ENCODE data around the gene SPINK5.
"Not testable (repeated sequence)": the region's sequence is repeated elsewhere in the genome, so short reads cannot be mapped to it uniquely, and the experiment has no call there.

SPINK5 gene, protein sequence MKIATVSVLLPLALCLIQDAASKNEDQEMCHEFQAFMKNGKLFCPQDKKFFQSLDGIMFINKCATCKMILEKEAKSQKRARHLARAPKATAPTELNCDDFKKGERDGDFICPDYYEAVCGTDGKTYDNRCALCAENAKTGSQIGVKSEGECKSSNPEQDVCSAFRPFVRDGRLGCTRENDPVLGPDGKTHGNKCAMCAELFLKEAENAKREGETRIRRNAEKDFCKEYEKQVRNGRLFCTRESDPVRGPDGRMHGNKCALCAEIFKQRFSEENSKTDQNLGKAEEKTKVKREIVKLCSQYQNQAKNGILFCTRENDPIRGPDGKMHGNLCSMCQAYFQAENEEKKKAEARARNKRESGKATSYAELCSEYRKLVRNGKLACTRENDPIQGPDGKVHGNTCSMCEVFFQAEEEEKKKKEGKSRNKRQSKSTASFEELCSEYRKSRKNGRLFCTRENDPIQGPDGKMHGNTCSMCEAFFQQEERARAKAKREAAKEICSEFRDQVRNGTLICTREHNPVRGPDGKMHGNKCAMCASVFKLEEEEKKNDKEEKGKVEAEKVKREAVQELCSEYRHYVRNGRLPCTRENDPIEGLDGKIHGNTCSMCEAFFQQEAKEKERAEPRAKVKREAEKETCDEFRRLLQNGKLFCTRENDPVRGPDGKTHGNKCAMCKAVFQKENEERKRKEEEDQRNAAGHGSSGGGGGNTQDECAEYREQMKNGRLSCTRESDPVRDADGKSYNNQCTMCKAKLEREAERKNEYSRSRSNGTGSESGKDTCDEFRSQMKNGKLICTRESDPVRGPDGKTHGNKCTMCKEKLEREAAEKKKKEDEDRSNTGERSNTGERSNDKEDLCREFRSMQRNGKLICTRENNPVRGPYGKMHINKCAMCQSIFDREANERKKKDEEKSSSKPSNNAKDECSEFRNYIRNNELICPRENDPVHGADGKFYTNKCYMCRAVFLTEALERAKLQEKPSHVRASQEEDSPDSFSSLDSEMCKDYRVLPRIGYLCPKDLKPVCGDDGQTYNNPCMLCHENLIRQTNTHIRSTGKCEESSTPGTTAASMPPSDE

DNA sequence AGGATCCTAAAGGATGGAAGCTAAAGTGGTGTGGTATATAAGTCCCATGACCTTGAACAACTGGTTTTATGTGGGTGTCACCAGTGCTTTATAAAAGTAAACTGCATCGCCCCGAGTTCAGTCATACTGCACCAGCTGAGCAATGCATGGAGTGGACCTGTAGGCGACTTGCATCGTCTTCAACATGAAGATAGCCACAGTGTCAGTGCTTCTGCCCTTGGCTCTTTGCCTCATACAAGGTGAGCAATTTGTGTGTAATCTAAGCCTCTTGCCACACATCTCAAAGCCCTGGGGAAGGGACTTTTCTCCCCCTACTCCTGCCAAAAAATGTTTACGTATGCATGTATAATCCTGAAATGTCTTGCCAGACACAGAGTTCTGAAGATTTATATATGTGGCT lies at the start of gene SPINK5:
Gene SPINK5, plus strand, starts transcription at position 120 of the 400 bp plus-strand sequence. Its CDS starts 65 bp downstream, at position 185.
- no peak for DNase-seq

DNA sequence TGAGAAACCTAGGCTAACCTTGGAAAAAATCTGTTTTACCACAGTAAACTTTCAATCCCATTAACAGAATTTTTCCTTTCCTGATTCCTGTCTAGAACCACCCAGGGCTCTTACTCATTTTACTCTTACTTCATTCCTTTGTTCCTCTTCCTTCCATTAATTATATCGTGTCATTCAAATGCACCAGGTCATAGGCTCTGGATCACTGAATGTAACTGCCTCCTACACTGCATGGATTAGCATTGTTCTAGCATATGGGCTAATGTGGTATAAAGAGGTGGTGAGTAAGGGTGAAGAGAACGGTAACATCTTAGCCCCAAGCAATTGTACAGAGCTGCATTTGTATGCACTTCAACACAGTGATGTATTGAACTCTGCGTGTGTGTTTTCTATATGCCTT lies 49.5 kb upstream of the SPINK5 start:
- no peak for DNase-seq

DNA sequence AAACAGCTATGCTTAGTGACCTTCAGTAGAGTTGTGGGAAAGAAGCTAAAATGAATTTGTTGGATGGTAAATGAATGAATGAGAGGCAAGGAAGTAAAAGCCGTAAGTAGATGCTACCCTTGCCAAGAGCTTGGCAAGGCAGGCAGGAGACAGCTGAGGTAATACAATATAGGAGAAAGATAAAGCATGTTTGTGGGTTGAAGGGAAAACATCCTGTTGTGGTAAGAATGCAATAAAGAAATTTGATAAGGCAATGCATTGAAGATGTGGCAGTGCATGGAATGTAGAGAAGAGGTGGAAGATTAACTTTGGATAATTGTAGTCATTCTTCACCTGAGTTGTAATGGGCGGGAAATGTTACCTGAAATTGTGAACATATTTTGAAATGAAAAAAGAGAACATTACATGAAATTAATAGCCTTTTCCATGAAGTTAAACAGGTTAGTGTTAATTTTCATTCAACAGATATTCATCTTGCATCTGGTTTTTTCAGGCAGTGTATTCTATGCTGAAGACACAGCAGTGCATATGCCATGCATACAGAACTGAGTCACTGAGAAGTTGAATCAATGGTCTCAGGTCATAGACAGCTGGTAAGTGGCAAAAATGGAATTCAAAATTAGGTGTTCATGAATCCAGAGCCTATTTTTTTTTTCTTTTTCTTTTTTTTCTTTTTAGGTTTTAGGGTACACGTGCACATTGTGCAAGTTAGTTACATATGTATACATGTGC lies 43.4 kb upstream of the SPINK5 start:
- no peak for DNase-seq

DNA sequence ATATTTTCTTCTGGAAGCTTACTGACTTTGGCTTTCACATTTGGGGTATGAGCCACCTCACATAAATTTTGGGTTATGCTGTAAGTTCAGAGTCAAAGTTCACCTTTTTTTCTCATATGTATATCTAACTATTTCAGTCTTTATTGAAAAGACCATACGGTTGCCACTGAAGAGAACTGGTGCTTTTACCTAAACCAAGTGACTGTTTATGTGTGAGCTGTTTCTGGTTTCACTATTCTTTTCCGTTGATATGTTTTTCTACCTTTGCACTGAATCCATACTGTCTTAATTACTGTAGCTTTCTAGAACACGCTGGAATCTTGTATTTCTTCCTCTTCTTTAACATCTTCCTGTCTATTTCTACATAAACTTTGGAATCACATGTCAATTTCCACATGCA lies 36.3 kb upstream of the SPINK5 start:
- no peak for DNase-seq

DNA sequence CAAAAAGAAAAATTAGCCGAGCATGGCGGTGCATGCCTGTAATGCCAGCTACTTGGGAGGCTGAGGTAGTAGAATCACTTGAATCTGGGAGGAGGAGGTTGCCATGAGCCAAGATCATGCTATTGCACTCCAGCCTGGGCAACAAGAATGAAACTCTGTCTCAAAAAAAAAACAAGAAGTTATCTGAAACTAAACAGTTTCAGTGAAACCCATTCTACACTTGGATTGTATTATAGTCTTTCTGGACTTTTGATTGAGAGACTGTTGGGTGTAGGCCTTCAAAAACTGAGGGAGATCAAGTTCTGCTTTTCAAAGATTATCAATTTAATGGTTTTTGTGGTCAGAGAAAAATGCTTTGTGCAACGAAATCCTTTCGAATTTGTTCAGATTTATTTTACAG lies 34.6 kb upstream of the SPINK5 start:
- no peak for DNase-seq

DNA sequence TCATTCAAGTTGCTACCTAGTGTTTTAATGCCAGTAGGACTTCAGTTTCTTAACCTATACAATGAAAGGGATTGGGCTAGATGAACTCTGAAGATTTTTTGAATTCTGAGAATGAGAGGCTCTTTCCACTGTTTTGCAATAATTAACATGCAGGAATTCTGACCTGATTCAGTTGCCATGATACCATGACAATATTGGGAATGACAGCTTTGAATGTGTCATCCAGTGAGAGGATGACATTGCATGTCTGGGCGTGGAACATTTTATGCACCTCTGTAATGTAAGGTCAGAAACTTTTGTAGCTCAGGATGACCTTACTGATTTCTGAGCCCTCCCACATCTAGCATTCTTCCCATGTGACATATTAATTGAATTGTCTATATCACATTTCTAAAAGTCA lies 30.6 kb upstream of the SPINK5 start:
- DNase-seq = no peak

DNA sequence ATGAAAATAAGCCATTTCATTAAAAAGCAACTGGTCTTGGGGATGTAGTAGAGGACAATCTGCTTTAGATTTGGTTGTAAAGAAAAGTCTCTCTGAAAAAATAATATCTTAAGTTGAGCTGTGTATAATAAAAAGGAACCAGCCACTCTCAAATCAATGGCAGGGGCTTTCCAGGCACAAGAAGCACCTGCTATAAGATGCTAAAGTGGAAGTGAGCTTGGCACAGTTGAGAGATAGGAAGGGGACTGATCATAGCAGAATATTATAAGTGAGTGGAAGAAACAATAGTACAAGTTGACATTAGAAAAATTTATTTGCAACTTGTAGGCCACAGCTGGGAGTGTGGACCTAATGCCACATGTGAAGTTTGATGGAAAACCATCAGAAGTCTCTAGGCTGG lies 28.1 kb upstream of the SPINK5 start:
- DNase-seq = no peak

DNA sequence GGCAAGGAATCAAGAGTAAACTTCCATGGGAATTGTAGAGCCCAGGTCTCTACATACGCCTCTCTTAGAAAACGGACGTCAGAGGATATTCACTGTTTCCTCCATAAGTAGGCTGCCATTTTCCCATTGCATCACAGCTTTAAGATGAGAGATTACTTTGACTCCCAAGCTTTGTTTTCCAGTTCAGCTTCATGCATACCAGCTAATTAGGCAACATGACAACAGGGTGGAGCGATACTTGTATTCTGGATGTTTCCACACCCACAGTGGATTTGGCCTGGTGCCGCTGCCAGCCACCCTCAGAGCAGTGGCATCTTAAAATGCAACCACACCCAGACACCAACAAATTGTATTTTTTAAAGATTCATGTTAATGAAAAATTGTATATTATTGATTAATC lies 20.9 kb upstream of the SPINK5 start:
- no peak for DNase-seq

DNA sequence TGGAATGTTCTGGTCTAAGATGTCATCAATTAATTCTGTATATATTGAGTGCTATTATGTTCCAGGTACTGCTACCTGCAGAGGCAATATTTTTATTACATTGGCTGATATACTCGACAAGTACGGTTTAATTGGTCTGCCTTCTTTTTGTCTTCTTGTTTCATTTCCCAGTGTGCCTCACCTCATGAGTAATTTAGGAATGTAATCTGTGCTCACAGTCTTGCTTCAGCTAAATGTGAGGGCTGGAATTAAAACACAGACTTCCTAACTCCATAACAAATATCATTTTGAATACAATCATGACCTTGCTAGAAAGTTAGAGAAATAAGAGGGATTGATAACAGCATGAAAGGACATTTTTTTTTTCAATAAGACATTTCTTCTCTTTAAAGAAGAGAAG lies 20.1 kb upstream of the SPINK5 start:
- DNase-seq = no peak

DNA sequence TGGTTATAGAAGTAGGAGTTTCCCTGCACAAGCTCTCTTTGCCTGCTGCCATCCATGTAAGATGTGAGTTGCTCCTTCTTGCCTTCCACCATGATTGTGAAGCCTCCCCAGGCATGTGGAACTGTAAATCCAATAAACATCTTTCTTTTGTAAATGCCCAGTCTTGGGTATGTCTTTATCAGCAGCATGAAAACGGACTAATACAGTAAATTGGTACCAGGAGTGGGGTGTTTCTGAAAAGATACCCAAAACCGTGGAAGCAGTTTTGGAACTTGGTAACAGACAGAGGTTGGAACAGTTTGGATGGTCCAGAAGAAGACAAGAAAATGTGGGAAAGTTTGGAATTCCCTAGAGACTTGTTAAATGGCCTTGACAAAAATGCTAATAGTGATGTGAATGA lies 8.6 kb upstream of the SPINK5 start:
- DNase-seq = not testable (repeated sequence)

DNA sequence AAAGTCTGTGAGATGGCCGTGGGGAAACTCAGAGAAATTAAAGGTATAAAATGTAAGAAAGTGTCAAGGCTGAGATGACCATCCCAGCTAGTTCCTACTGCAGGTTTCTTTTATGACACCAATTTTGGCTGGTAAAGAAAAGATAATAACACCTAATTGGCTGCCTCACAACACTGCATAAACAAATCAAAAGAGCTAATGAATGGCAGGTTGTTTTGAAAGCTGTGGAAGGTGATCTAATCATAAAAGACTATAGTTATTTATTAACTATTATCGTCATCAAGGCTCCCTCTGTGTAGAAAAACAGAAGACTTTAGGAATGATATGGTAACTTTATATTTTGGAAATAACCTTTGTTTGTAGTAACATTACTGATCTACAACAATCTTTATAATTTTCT lies 3.5 kb upstream of the SPINK5 start:
- DNase-seq = no peak

DNA sequence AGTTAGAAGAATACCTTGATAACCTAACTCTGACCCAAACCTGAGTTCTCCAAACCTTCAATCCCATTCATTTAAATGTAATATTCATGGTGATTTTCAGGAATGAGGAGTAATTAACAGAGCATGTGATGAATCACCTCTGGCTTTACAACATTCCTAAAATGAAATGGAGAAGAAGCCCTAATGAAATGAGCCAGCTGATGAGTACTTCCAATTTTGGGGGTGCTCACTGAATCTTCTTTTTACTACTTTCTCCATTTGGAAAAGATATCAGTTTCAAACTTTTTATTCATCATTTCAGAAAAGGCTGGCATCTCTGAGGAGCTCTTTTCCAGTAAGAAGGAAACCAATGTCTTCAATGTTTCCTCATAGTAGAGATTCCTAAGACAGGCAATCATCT lies 2.9 kb upstream of the SPINK5 start:
- DNase-seq = no peak

DNA sequence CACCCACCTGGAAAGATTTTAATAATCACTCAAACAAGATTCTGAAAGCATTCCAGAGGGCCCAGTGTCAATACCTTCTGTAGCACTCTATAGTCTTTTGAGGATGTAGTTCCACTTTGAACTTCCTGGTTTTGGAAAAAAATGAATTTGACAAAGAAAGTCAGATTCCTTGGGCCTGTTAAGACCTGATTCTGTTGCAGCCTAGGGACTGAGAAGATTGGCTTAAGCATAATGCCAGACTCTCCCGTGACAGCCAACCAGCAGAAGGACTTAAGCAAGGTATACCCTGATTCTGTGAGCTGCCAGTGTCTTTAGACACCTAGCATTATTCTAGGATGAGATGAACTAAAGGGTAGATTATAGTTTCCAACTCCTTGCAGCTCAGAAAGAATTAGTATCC lies 6.8 kb downstream of the SPINK5 start:
- DNase-seq = no peak

DNA sequence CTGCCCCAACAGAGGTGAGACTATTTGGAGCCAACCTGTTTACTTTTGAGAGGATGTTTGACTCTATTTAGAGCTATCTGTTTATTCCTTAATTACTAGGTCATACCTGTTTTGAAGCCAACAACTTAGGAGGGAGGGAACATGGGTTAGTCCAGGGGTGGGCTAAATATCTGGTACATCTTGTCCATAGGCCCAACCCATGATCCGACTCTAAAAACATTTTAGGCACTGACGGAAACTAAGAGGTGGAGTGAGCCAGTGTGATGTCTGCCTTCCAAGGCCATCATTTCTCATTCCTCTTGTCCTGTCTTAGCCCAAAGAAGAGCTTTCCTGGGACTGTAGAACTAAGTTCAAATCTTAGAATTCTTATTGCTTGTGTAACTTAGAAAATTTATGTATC lies 8.4 kb downstream of the SPINK5 start:
- DNase-seq = no peak

DNA sequence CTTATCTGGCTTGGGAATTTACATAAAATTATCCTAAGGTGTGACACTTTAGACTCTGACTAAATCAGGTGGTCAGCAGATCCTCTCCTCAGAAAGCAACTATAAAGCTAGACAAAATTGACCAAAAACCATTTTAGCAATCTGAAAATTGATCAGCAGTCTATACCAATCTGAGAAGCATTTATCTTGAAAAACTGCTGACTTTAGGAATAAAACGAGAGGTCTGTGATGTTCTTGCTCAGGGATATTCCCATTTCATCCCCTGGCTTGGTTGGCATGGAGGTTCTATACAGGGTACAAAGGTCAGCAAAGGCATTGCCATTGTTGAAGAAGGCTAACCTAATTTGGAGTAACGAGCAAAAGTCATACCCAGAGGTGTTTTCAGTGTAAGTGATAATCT lies 11.7 kb downstream of the SPINK5 start:
- DNase-seq = no peak

DNA sequence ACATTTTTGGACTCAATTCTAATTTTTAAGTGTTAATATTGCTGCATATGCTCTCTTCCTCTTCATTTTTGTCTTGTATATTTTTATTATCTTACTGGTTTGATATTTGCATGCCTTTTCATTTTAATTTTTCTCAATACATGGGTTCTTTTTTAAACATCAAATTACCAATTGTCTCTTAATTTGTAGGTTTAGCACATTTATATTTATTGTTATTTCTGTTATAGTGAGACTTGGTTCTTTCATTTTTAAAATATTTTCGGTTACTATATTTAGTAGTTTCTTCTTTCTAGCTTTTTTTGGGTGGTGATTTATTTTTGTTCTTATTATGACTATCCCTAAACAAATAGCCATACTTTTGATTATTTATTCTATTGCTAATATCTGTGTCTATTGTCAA lies 19.4 kb downstream of the SPINK5 start:
- no peak for DNase-seq

DNA sequence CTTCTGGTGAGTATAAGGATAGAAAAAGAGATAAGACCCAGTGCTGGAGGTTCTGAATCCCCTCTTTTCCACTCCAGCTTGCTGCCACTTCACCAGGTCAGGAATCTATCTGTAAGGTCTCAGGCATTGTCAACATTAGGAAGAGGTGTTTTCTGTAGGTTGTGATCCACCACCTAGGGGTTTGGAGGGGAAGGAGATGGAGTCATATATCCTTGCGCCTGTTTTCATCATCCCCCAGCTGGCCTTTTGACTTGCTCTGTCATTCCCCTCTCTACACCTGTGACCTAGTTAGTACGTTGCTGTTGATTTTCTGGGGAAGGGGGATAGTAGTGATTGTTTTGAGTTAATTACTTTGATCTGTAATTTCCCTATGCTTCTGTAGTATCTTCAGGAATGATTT lies 20.5 kb downstream of the SPINK5 start:
- DNase-seq = no peak

DNA sequence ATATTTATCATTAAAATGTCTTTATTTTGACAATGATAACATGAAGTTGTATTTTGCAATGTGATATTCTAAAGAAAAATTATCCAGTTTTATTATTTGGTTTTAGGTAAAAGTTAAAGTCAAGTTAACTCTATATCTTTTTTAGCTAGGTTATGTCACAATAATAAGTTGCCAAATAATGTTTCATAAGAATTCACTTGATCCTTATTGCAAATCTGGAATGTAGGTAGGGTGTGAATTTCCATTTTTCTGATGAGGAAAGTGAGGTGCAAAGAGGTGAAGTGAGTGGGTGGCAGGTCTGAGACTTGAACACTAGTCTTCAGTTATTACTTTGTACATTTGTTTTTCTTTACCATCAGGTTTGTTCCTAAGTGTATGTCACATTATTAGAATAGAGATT lies 21.5 kb downstream of the SPINK5 start:
- DNase-seq = no peak

DNA sequence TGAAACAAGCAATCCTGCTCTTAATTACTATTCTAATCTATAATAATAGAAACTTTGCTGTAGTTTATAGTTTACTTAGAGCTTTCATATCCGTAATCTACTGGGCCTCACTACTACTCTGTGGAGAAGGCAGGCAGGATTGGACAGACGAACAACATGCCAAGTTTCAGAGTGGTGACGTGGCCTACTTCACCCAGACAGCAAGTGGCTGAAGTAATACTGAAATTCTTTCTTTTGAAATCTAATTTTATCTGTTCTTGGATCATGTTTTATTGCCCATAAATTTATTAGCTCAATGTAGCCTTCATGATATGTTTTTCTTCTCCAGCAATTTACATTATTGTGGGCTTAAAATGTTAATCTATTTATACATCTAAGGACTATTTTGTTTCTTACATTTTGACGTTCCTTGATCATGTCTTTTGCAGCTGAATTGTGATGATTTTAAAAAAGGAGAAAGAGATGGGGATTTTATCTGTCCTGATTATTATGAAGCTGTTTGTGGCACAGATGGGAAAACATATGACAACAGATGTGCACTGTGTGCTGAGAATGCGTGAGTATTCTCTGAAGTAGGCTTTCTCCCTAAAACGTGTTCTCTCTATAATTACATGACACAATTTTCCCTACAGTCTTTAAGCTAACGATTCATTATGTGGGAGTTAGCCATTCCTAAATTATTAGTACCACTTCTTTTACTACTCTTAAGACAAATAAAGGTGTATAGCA lies 22.4 kb downstream of the SPINK5 start:
- no peak for DNase-seq

DNA sequence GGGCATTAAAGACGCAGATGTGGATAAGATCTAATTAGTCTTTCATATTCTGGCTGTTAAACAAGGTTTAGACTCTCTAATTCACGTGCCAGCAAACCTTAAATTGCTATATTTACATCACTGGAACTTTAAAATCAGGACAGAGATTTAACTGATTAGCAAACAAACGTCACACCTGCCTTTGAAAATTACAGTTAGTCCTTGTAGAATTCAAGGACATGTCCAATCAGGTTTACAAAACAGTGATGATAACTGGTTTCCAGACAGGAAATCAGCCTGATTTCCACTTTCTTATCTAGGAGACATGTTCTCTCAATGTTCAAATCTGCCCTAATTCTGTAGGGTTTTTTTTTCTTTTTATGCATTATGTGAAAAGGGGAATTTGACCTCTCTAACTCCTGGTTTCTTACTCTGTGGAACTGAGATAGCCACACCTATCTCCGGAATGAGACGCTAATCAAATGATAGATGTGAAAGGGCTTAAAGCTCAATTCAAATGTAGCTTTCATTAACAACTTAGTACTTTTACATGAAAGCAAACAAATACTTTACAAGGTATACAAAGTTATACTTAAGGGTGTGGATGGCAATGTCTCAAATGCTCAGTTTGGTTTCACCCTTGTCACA lies 26.5 kb downstream of the SPINK5 start:
- DNase-seq = no peak

DNA sequence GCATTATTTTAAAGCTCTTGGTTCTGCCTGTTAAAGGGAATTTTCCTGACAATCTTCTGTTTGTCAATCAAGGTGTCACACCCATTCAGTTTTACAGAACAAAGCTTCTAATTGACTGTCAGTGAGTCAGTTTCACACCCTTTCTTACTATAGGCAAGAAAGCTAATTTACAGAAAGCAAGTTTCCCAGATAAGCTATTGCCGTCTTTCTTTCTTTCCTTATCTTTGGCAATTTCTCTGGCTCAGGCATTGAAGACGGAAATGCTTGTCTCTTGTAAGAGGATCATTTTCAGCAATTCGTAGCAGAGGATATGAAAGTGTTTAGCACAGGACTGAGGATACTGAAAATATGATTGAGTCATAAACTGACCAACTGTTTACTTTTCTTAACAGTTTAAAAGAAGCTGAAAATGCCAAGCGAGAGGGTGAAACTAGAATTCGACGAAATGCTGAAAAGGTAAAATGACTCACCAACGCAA lies 27.0 kb downstream of the SPINK5 start:
- DNase-seq = no peak
